K562 (cell line): ENCODE measurements around the gene LTO1. TPM values are rescaled to one million over a fixed set of nuclear protein-coding genes. Genes with fewer than 3 reads are reported as not detected.

Experiments
- CEBPG ChIP-seq, 3 experiments: fragments of 200-800 bp in 1 of 3; sonication (Bioruptor generic) in 1 of 3; sonication (generic) in 1 of 3; formaldehyde crosslinking in 1 of 3; IDR thresholded peaks in 2 of 3; conservative IDR thresholded peaks in 1 of 3; 2 replicates each; pipeline versions ENCODE4 v1.6.1 to v1.8.0; 2016 to 2022; ENCODE audit warnings: missing compliant biosample characterization in 2 of 3, missing genetic modification characterization in 2 of 3, mild to moderate bottlenecking in 1 of 3, missing genetic modification reagents in 1 of 3
- CREB1 ChIP-seq, 2 experiments: sonication (generic) in 1 of 2; formaldehyde crosslinking in 1 of 2; IDR thresholded peaks; 2 replicates each; pipeline versions ENCODE4 v1.6.1 to v1.8.0; 2012 to 2022; ENCODE audit warnings: inconsistent platforms in 1 of 2, mild to moderate bottlenecking in 1 of 2, missing genetic modification reagents in 1 of 2, moderate library complexity in 1 of 2
- CREM ChIP-seq: IDR thresholded peaks from 2 replicates; pipeline ENCODE4 v1.6.1; 2014; ENCODE audit warnings: antibody characterized with exemption, low read depth
- GABPB2 ChIP-seq: fragments of 250-450 bp; sonication (Bioruptor Pico); conservative IDR thresholded peaks from 2 replicates; pipeline ENCODE4 v1.5.1; 2021; ENCODE audit warnings: mild to moderate bottlenecking
- HCFC1 ChIP-seq: IDR thresholded peaks from 2 replicates; pipeline ENCODE4 v1.6.1; 2012; ENCODE audit warnings: low read depth, low read length, improper control_type of control experiment
- NFIC ChIP-seq: fragments of 450-650 bp; IDR thresholded peaks from 2 replicates; pipeline ENCODE4 v1.6.1; 2017; ENCODE audit warnings: mild to moderate bottlenecking, inconsistent platforms
- RNF2 ChIP-seq: sonication (generic); IDR thresholded peaks from 2 replicates; pipeline ENCODE4 v1.6.1; 2016
- ZBTB7A ChIP-seq: IDR thresholded peaks from 2 replicates; pipeline ENCODE4 v1.6.1; 2011; ENCODE audit warnings: low read depth, mild to moderate bottlenecking, low read length, moderate library complexity, borderline replicate concordance; ENCODE audit not compliant: control insufficient read depth
- ZNF766 ChIP-seq: fragments of 200-800 bp; sonication (Bioruptor generic); conservative IDR thresholded peaks from 2 replicates; pipeline ENCODE4 v1.6.1; 2016; ENCODE audit warnings: missing genetic modification characterization, missing compliant biosample characterization
- polyA plus RNA-seq, 8 experiments: library from polyadenylated mRNA; depleted of rRNA in 4 of 8; stranded (reverse) in 5 of 8; unstranded in 3 of 8; fragments of >200 nt; fragmentation: Nextera tagmentation in 2 of 8; fragmentation: Illumina TruSeq in 1 of 8; extraction: Ambion mirVana in 2 of 8; extraction: Trizol in 1 of 8; gene quantifications; 2 replicates each; pipeline versions ENCODE4 v1.2.1 to v1.2.3, GENCODE V29; 2011 to 2014; ENCODE audit warnings: inconsistent platforms in 1 of 8, missing spikeins in 1 of 8
- total RNA-seq, 7 experiments: library from RNA; depleted of rRNA in 6 of 7; stranded (reverse); fragments of >200 nt in 6 of 7; fragmentation: Illumina TruSeq in 2 of 7; extraction: Trizol in 2 of 7; gene quantifications; 2 replicates each; pipeline versions ENCODE4 v1.2.1 to v1.2.3, GENCODE V29; 2011 to 2021; ENCODE audit warnings: low replicate concordance in 1 of 7
- TF ChIP-seq, protein P1 (sequence below), 2 experiments: fragments of 450-650 bp in 1 of 2; sonication (generic) in 1 of 2; formaldehyde crosslinking in 1 of 2; IDR thresholded peaks in 1 of 2; conservative IDR thresholded peaks in 1 of 2; 2 replicates each; pipeline versions ENCODE4 v1.6.1 to v1.8.1; 2016 to 2023; ENCODE audit warnings: mild to moderate bottlenecking in 2 of 2, moderate library complexity in 2 of 2, inconsistent platforms in 1 of 2, missing genetic modification reagents in 1 of 2
- TF ChIP-seq, protein P2 (sequence below): fragments of 250-450 bp; sonication (Bioruptor Pico); IDR thresholded peaks from 2 replicates; pipeline ENCODE4 v1.8.0; 2022; ENCODE audit warnings: moderate library complexity, mild to moderate bottlenecking, inconsistent platforms
- TF ChIP-seq, protein P3 (sequence below): IDR thresholded peaks from 2 replicates; pipeline ENCODE4 v1.6.1; 2016; ENCODE audit warnings: missing genetic modification characterization, missing compliant biosample characterization

LTO1 gene
- total and polyA plus RNA-seq, 9 of the 15 experiments (the other 6 are each of a cell fraction or from before 2014, with no cell fraction given): 2.6 to 43.4 (median 19.1) TPM

DNA sequence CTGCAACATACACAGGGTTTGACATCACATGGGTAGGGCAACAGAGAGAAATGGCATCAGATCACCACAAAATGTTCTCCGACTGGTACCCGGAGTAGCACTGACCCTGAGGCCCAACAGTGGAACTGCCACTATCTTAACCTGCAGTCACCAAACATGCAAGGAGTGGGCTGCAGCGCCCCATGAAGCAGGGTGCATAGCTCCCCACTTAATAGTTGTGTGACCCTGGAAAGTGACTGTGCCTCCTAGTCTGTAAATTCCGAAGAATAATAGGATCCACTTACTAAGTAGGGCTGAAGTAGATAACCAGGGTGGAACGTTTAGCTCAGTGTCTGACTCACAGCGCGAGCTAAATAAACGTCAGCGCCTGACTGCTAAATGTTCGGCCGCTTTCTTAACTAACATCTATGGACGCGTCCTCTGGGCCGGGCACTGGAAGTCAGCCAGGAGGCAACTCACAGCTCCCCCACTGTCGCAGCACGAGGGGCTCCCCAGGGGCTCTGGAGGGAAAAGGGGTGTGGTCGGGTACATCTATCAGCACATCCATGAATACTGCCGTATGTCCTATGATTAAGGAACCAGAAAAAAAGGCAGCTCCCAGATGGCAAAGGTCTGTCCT lies 777 bp downstream of the LTO1 start (continued):
- 0 out of 2 replicates have a peak, but pooled peaks have one; percentile 10 for TF ChIP-seq CEBPG (CRISPR knock-in tag; IDR thresholded peaks at IDR 0.05)
- TF ChIP-seq CEBPG (tag; conservative IDR thresholded peaks at IDR 0.05 in 1 of 2, IDR thresholded peaks at IDR 0.05 in 1 of 2): no peak
- TF ChIP-seq, protein P1, sequence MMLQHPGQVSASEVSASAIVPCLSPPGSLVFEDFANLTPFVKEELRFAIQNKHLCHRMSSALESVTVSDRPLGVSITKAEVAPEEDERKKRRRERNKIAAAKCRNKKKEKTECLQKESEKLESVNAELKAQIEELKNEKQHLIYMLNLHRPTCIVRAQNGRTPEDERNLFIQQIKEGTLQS (IDR thresholded peaks at IDR 0.05): 0 out of 2 replicates have a peak, but pooled peaks have one; percentile 8
- TF ChIP-seq, protein P1 (CRISPR knock-in tag; conservative IDR thresholded peaks at IDR 0.05): no peak
- TF ChIP-seq, protein P2, sequence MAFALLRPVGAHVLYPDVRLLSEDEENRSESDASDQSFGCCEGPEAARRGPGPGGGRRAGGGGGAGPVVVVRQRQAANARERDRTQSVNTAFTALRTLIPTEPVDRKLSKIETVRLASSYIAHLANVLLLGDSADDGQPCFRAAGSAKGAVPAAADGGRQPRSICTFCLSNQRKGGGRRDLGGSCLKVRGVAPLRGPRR (CRISPR knock-in tag): no peak
- 0 out of 2 replicates have a peak, but pooled peaks have one; percentile 34 for TF ChIP-seq CREB1 (IDR thresholded peaks at IDR 0.05)
- no peak for TF ChIP-seq CREB1 (CRISPR knock-in tag; IDR thresholded peaks at IDR 0.05)
- TF ChIP-seq GABPB2: no peak
- TF ChIP-seq, protein P3, sequence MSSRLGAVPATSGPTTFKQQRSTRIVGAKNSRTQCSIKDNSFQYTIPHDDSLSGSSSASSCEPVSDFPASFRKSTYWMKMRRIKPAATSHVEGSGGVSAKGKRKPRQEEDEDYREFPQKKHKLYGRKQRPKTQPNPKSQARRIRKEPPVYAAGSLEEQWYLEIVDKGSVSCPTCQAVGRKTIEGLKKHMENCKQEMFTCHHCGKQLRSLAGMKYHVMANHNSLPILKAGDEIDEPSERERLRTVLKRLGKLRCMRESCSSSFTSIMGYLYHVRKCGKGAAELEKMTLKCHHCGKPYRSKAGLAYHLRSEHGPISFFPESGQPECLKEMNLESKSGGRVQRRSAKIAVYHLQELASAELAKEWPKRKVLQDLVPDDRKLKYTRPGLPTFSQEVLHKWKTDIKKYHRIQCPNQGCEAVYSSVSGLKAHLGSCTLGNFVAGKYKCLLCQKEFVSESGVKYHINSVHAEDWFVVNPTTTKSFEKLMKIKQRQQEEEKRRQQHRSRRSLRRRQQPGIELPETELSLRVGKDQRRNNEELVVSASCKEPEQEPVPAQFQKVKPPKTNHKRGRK (tag): no peak
- no peak for TF ChIP-seq HCFC1
- no peak for TF ChIP-seq RNF2
- peak; percentile 25; the same call in 1 of the 2 replicates for TF ChIP-seq ZBTB7A
- peak; percentile 61; the same call in 1 of the 2 replicates for TF ChIP-seq CREM
- TF ChIP-seq NFIC: peak; percentile 60
- no peak for TF ChIP-seq ZNF766 (CRISPR knock-in tag)
